Liver (tissue), 9 donors: ENCODE measurements around the gene ADCY3. TPM values are rescaled to one million over a fixed set of nuclear protein-coding genes. Genes with fewer than 3 reads are reported as not detected.

Experiments used
- DNase-seq: peaks from one replicate; pipeline ENCODE4 v3.0.0-alpha.2; 2017; ENCODE audit warnings: low spot score
- H3K27ac ChIP-seq, 2 donors: one replicate each; pipeline ENCODE4 v1.7.0; 2013; ENCODE audit warnings: inconsistent platforms in 2 of 2, low read length in 2 of 2, control low read depth in 1 of 2, low read depth in 1 of 2, mild to moderate bottlenecking in 1 of 2
- H3K27me3 ChIP-seq, 4 donors: one replicate each; pipeline versions ENCODE4 v1.6.1 to v1.7.0; 2013; ENCODE audit warnings: low read length in 3 of 4, inconsistent platforms in 1 of 4, mild to moderate bottlenecking in 1 of 4, moderate library complexity in 1 of 4; ENCODE audit not compliant: control insufficient read depth in 4 of 4, insufficient read depth in 4 of 4
- H3K36me3 ChIP-seq, 4 donors: one replicate each; pipeline versions ENCODE4 v1.6.1 to v1.7.0; 2013; ENCODE audit warnings: low read length in 3 of 4, mild to moderate bottlenecking in 3 of 4, low read depth in 1 of 4, moderate library complexity in 1 of 4; ENCODE audit not compliant: control insufficient read depth in 4 of 4, insufficient read depth in 3 of 4
- H3K4me1 ChIP-seq, 4 donors: one replicate each; pipeline versions ENCODE4 v1.6.1 to v1.7.0; 2013; ENCODE audit warnings: low read length in 3 of 4, mild to moderate bottlenecking in 3 of 4, moderate library complexity in 1 of 4; ENCODE audit not compliant: control insufficient read depth in 4 of 4, insufficient read depth in 4 of 4
- H3K4me3 ChIP-seq, 3 donors: one replicate each; pipeline versions ENCODE4 v1.6.1 to v1.7.0; 2013; ENCODE audit warnings: low read length in 3 of 3, control low read depth in 1 of 3, low read depth in 1 of 3, mild to moderate bottlenecking in 1 of 3
- H3K9ac ChIP-seq, 2 donors: one replicate each; pipeline ENCODE4 v1.7.0; 2013; ENCODE audit warnings: low read length in 2 of 2, mild to moderate bottlenecking in 2 of 2, moderate library complexity in 2 of 2, control low read depth in 1 of 2, low read depth in 1 of 2
- H3K9me3 ChIP-seq, 4 donors: one replicate each; pipeline versions ENCODE4 v1.6.1 to v1.7.0; 2013; ENCODE audit warnings: low read length in 3 of 4; ENCODE audit not compliant: control insufficient read depth in 4 of 4
- EGR1 ChIP-seq, 2 donors: IDR thresholded peaks; 2 replicates each; pipeline ENCODE4 v1.6.1; 2016 to 2018; ENCODE audit warnings: antibody characterized with exemption in 2 of 2, low read depth in 2 of 2
- FOXA2 ChIP-seq: IDR thresholded peaks from 2 replicates; pipeline ENCODE4 v1.6.1; 2016; ENCODE audit warnings: antibody characterized with exemption
- HNF4A ChIP-seq, 2 donors: conservative IDR thresholded peaks; 2 replicates each; pipeline ENCODE4 v1.6.1; 2016; ENCODE audit warnings: antibody characterized with exemption in 2 of 2, mild to moderate bottlenecking in 2 of 2
- JUND ChIP-seq, 2 donors: IDR thresholded peaks; 2 replicates each; pipeline ENCODE4 v1.6.1; 2016; ENCODE audit warnings: antibody characterized with exemption in 2 of 2
- NR2F2 ChIP-seq: IDR thresholded peaks from 2 replicates; pipeline ENCODE4 v1.6.1; 2016; ENCODE audit warnings: antibody characterized with exemption
- RXRA ChIP-seq, 2 donors: IDR thresholded peaks; 2 replicates each; pipeline ENCODE4 v1.6.1; 2017 to 2018; ENCODE audit warnings: antibody characterized with exemption in 2 of 2, mild to moderate bottlenecking in 1 of 2
- SP1 ChIP-seq: IDR thresholded peaks from 2 replicates; pipeline ENCODE4 v1.6.1; 2018; ENCODE audit warnings: antibody characterized with exemption, mild to moderate bottlenecking
- TAF1 ChIP-seq: conservative IDR thresholded peaks from 2 replicates; pipeline ENCODE4 v1.6.1; 2016; ENCODE audit warnings: antibody characterized with exemption, mild to moderate bottlenecking
- YY1 ChIP-seq: IDR thresholded peaks from 2 replicates; pipeline ENCODE4 v1.6.1; 2016; ENCODE audit warnings: antibody characterized with exemption, mild to moderate bottlenecking
- WGBS: extraction: QIAGEN DNeasy Blood & Tissue Kit; methylation state at CpG from one replicate; pipeline ENCODE4 v1.1.7; 2013; 5-methylcytosine and 5-hydroxymethylcytosine counted together
- polyA plus RNA-seq, 2 donors: library from polyadenylated mRNA; stranded (reverse) in 1 of 2; unstranded in 1 of 2; fragments of 200-250 nt in 1 of 2; fragments of >200 nt in 1 of 2; fragmentation: Nextera tagmentation in 1 of 2; extraction: Ambion mirVana in 1 of 2; gene quantifications; one replicate each; pipeline versions ENCODE4 v1.2.1 to v1.2.3, GENCODE V29; 2013 to 2015
- total RNA-seq, 2 donors: library from RNA; depleted of rRNA; stranded (reverse); fragments of >200 nt; gene quantifications; one replicate each; pipeline ENCODE4 v1.2.3, GENCODE V29; 2014
- TF ChIP-seq, protein P1 (sequence below): IDR thresholded peaks from 2 replicates; pipeline ENCODE4 v1.6.1; 2016; ENCODE audit warnings: antibody characterized with exemption
- TF ChIP-seq, protein P2 (sequence below): fragments of 150-350 bp; IDR thresholded peaks from 2 replicates; pipeline ENCODE4 v1.5.1; 2017; ENCODE audit warnings: improper control_type of control experiment, low read depth, low read length; ENCODE audit not compliant: missing input control
- TF ChIP-seq, protein P3 (sequence below): IDR thresholded peaks from 2 replicates; pipeline ENCODE4 v1.6.1; 2016; ENCODE audit warnings: antibody characterized with exemption, mild to moderate bottlenecking
- TF ChIP-seq, protein P4 (sequence below): IDR thresholded peaks from 2 replicates; pipeline ENCODE4 v1.6.1; 2016; ENCODE audit warnings: antibody characterized with exemption
- donor health status: healthy.
- donor health status: healthy.
- donor health status: healthy.
- donor health status: healthy.
- donor health status: healthy.

Gene ADCY3
- total and polyA plus RNA-seq, 4 donors: 0.99 to 8.4 (median 6.4) TPM

DNA sequence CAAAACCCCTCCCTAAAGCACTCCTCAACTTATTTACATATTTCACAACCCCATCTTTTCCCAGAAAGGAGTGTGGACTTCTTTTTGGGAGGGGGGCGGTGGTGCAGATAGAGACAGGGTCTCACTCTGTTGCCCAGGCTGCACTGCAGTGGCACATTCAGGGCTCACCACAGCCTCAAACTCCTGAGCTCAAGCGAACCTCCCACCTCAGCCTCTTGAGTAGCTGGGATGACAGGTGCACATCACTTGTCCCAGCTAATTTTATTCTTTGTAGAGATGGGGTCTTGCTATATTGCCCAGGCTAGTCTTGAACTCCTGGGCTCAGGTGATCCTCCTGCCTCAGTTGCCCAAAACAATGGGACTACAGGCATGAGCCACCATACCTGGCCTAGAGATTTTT lies 44.1 kb downstream of the ADCY3 start:
- no peak overlapping the region for H3K4me3 ChIP-seq
- no peaks in the 10 kb centered on the region for H3K36me3 ChIP-seq
- H3K9ac ChIP-seq: no peak overlapping the region
- TF ChIP-seq TAF1 (no peak), SP1 (no peak), FOXA2 (no peak), JUND (IDR thresholded peaks at IDR 0.05) (no peak), RXRA (IDR thresholded peaks at IDR 0.05) (no peak), EGR1 (IDR thresholded peaks at IDR 0.05; ENCODE audit: low read depth in 2 of 2) (no peak), YY1 (no peak), HNF4A (conservative IDR thresholded peaks at IDR 0.05) (no peak), NR2F2 (no peak)
- TF ChIP-seq, protein P1, sequence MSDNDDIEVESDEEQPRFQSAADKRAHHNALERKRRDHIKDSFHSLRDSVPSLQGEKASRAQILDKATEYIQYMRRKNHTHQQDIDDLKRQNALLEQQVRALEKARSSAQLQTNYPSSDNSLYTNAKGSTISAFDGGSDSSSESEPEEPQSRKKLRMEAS: no peak
- TF ChIP-seq, protein P2, sequence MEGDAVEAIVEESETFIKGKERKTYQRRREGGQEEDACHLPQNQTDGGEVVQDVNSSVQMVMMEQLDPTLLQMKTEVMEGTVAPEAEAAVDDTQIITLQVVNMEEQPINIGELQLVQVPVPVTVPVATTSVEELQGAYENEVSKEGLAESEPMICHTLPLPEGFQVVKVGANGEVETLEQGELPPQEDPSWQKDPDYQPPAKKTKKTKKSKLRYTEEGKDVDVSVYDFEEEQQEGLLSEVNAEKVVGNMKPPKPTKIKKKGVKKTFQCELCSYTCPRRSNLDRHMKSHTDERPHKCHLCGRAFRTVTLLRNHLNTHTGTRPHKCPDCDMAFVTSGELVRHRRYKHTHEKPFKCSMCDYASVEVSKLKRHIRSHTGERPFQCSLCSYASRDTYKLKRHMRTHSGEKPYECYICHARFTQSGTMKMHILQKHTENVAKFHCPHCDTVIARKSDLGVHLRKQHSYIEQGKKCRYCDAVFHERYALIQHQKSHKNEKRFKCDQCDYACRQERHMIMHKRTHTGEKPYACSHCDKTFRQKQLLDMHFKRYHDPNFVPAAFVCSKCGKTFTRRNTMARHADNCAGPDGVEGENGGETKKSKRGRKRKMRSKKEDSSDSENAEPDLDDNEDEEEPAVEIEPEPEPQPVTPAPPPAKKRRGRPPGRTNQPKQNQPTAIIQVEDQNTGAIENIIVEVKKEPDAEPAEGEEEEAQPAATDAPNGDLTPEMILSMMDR: no peak
- TF ChIP-seq, protein P3, sequence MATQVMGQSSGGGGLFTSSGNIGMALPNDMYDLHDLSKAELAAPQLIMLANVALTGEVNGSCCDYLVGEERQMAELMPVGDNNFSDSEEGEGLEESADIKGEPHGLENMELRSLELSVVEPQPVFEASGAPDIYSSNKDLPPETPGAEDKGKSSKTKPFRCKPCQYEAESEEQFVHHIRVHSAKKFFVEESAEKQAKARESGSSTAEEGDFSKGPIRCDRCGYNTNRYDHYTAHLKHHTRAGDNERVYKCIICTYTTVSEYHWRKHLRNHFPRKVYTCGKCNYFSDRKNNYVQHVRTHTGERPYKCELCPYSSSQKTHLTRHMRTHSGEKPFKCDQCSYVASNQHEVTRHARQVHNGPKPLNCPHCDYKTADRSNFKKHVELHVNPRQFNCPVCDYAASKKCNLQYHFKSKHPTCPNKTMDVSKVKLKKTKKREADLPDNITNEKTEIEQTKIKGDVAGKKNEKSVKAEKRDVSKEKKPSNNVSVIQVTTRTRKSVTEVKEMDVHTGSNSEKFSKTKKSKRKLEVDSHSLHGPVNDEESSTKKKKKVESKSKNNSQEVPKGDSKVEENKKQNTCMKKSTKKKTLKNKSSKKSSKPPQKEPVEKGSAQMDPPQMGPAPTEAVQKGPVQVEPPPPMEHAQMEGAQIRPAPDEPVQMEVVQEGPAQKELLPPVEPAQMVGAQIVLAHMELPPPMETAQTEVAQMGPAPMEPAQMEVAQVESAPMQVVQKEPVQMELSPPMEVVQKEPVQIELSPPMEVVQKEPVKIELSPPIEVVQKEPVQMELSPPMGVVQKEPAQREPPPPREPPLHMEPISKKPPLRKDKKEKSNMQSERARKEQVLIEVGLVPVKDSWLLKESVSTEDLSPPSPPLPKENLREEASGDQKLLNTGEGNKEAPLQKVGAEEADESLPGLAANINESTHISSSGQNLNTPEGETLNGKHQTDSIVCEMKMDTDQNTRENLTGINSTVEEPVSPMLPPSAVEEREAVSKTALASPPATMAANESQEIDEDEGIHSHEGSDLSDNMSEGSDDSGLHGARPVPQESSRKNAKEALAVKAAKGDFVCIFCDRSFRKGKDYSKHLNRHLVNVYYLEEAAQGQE: no peak
- TF ChIP-seq, protein P4, sequence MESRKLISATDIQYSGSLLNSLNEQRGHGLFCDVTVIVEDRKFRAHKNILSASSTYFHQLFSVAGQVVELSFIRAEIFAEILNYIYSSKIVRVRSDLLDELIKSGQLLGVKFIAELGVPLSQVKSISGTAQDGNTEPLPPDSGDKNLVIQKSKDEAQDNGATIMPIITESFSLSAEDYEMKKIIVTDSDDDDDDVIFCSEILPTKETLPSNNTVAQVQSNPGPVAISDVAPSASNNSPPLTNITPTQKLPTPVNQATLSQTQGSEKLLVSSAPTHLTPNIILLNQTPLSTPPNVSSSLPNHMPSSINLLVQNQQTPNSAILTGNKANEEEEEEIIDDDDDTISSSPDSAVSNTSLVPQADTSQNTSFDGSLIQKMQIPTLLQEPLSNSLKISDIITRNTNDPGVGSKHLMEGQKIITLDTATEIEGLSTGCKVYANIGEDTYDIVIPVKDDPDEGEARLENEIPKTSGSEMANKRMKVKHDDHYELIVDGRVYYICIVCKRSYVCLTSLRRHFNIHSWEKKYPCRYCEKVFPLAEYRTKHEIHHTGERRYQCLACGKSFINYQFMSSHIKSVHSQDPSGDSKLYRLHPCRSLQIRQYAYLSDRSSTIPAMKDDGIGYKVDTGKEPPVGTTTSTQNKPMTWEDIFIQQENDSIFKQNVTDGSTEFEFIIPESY: no peak
- H3K27me3 ChIP-seq: no peaks in the 10 kb centered on the region
- WGBS: 96% methylated on average over 2 of the region's 2 CpGs
- no peak for DNase-seq
- peaks cover 0 to 2% (median 0%) of the 10 kb centered on the region in 4 donors for H3K4me1 ChIP-seq
- H3K27ac ChIP-seq: no peak overlapping the region
- no peaks in the 10 kb centered on the region for H3K9me3 ChIP-seq

DNA sequence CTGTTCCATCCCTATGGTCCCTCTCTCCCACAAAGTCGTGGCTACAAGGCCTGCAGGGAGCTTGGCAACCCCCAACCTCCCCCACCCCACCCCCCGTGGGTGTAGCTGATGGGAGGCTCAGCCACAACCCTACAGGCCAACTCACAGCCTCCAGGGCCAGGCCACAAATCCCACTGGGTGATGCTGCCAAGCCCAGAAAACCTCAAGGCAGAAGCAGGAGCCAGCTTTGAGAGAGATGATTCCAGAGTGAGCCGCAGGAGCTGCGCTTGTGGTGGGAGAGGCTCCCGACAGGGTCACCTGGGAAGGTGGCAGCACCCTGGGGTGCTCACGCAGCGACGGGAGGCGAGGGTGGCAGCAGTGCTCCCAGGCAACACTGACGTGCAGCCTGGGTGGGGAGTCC lies 44.8 kb downstream of the ADCY3 start:
- DNase-seq: no peak
- H3K36me3 ChIP-seq: no peaks in the 10 kb centered on the region
- TF ChIP-seq, protein P1: no peak
- no peak for TF ChIP-seq HNF4A (conservative IDR thresholded peaks at IDR 0.05)
- 92% methylated on average over 10 of the region's 10 CpGs for WGBS
- no peaks in the 10 kb centered on the region for H3K9me3 ChIP-seq
- no peak overlapping the region for H3K9ac ChIP-seq
- no peaks in the 10 kb centered on the region for H3K27me3 ChIP-seq
- no peak overlapping the region for H3K27ac ChIP-seq
- peaks cover 0 to 2% (median 0%) of the 10 kb centered on the region in 4 donors for H3K4me1 ChIP-seq
- H3K4me3 ChIP-seq: no peak overlapping the region
